Measurements from ENCODE around the gene MED28.

MED28 gene

DNA sequence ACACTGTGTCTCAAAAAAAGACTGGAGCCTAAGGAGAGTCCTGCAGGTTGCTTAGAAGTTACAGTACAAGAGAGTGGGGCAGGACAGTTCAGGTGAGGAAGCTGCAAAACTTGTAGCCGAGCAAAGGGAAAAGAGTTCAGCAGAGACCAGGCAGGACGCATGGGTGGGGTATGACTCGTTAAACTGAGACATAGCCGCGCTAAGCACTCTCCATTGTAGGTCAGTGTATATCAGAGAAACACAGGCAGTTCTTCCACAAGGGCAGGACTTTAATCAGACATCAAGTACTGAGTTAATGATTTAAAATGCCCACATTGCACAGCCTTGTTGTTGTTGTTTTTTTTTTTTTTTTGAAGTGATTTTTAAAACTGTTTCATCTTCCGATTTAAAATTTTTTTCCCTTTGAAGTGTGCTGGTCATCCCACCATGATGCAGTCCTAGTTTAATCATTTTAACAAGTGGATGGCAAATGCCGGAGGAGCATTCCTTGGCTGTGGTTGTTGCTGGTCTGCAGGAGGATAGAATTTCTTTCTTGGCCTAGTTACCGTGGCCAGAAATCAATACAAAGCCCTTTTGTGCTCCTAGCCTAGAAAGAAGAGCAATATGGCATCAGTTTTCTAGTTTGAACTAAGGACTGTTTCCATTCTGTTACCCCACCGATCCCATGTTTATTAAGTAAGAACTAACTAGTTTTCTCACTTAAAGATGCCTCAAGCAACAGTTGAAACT is 27.2 kb upstream of the MED28 start:
- no peak overlapping the region for H3K27ac ChIP-seq
- POLR2A ChIA-PET (ENCODE audit: low non-redundant PET) = no interaction called here
- CTCF ChIA-PET = interaction anchor here (0.6 kb wide), 2 partner anchors 57 to 435 kb away, joined by 4 to 5 read pairs; no protein-coding TSS in a partner anchor
- no peak for DNase-seq (ENCODE audit: low spot score)
- TF ChIP-seq, protein P1, sequence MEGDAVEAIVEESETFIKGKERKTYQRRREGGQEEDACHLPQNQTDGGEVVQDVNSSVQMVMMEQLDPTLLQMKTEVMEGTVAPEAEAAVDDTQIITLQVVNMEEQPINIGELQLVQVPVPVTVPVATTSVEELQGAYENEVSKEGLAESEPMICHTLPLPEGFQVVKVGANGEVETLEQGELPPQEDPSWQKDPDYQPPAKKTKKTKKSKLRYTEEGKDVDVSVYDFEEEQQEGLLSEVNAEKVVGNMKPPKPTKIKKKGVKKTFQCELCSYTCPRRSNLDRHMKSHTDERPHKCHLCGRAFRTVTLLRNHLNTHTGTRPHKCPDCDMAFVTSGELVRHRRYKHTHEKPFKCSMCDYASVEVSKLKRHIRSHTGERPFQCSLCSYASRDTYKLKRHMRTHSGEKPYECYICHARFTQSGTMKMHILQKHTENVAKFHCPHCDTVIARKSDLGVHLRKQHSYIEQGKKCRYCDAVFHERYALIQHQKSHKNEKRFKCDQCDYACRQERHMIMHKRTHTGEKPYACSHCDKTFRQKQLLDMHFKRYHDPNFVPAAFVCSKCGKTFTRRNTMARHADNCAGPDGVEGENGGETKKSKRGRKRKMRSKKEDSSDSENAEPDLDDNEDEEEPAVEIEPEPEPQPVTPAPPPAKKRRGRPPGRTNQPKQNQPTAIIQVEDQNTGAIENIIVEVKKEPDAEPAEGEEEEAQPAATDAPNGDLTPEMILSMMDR (conservative IDR thresholded peaks at IDR 0.05; ENCODE audit: low read depth) = no peak

DNA sequence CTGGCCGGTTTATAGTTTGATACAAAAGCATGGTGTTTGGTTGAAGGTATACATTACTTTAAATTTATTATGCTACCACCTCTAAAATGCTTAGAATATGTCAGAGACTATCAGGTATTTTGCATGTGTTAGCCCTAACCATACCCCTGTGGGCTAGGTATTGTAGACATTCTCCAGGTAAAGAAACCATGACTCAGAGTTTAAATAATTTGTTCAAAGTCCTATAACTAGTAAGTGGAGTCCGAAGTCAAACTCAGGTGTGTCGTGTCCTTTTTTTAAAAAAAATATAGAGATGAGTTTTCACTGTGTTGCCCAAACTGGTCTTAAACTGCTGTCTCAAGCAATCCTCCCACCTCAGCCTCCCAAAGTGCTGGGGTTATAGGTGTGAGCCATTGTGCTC is 25.1 kb upstream of the MED28 start:
- ChIA-PET CTCF (no interaction called here), POLR2A (ENCODE audit: low non-redundant PET) (no interaction called here)
- no peak for DNase-seq (ENCODE audit: low spot score)
- H3K27ac ChIP-seq = no peak overlapping the region
- TF ChIP-seq, protein P1 (conservative IDR thresholded peaks at IDR 0.05; ENCODE audit: low read depth) = no peak

DNA sequence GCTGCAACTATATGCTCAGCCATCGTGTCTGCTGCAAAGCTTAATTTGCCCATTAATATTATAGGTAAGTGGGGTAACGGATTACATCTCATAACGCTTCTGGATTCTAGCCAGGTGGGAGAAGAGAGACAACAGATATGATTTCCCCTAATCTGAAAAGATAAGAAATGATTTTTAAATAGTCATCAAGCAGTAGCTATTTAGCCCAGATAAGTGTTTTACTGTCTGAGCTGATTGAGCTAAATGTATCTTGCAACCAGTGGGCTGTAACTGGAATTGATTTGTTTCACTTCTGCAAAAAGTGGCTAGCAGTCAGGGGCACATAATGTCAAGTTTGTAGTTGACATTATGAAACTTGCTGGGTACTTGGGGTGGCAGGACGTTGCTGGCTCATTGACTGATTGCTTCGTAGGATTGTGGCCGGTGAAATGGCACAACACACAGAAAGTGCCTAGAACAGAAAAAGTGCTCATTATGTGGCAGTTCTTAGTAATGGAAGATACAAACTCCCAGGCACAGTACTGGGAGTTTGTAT is 18.9 kb upstream of the MED28 start:
- POLR2A ChIA-PET (ENCODE audit: low non-redundant PET) = no interaction called here
- no peak for DNase-seq (ENCODE audit: low spot score)
- no peak overlapping the region for H3K27ac ChIP-seq
- CTCF ChIA-PET = no interaction called here
- TF ChIP-seq, protein P1 (conservative IDR thresholded peaks at IDR 0.05; ENCODE audit: low read depth) = no peak

- ChIA-PET CTCF (no interaction called here), POLR2A (ENCODE audit: low non-redundant PET) (no interaction called here)
- DNase-seq (ENCODE audit: low spot score) = no peak
- TF ChIP-seq, protein P1 (conservative IDR thresholded peaks at IDR 0.05; ENCODE audit: low read depth) = no peak; the same call in 1 of the 2 replicates
- H3K27ac ChIP-seq = no peak overlapping the region
Observed at GRCh38 chr4:17597517-17597916, 16.9 kb upstream of the MED28 start.

DNA sequence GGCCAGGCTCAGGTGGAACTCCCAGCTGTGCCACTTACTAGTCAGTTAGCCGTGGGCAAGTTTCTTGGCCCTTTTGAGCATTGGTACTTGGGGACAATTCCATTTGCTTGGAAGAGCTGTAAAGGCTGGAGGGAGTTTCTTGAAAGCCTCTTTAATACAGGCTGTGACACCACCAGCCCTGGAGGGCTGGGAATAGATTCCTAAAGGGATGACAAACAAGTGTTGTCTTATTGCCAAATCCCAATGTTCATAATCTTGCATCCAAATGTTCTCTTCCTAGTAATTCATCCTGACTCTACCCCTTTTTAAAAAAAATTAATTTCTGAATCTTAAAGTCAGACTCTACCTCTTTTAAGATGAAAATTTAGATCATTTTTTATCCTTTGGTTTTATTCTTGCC is 14.6 kb upstream of the MED28 start:
- POLR2A ChIA-PET (ENCODE audit: low non-redundant PET) = no interaction called here

GRCh38 chr4:17605236-17605635 is 9.2 kb upstream of the MED28 start:
- TF ChIP-seq, protein P1 (conservative IDR thresholded peaks at IDR 0.05; ENCODE audit: low read depth) = no peak
- ChIA-PET POLR2A (ENCODE audit: low non-redundant PET) (no interaction called here), CTCF (no interaction called here)
- no peak for DNase-seq (ENCODE audit: low spot score)
- no peak overlapping the region for H3K27ac ChIP-seq

More for the DNA sequence above, 14.6 kb upstream of the MED28 start:
- no peak overlapping the region for H3K27ac ChIP-seq
- no peak for DNase-seq (ENCODE audit: low spot score)
- TF ChIP-seq, protein P1 (conservative IDR thresholded peaks at IDR 0.05; ENCODE audit: low read depth) = no peak
- CTCF ChIA-PET = no interaction called here
